ENCODE measurements around the gene HDAC4. TPM values are rescaled to one million over a fixed set of nuclear protein-coding genes. Genes with fewer than 3 reads are reported as not detected.

HDAC4 gene
- total and polyA plus RNA-seq, 2 of the 8 experiments (the other 6 are each of a cell fraction or from before 2014, with no cell fraction given): 15.4 to 31.5 TPM

DNA sequence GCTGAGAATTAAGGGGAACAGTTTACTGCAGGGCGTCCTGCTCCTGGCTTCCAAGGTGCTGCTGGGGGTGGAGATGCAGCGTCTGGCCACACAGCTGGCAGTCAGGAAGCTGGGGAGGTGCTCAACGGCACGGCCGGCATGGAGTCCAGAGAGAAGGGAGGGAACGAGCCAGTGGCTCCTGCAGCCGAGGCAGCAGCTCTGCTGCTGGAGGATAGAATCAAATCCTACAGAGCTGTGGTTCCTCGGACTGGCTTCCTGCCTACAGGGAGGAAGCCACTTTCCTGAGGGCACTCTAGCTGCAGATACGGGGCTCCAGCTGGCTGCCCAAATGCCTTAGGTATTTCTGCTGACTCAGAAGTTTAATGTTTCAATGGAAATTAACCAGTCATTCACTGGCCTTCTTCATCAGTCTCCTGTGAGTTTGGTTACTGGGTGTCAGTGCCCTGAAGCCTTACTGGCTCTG, 286.7 kb downstream of the HDAC4 start:
- no peaks in the 10 kb centered on the region for H3K79me1 ChIP-seq (ENCODE audit: low read depth, low read length)
- H2BK20ac ChIP-seq (ENCODE audit: low read length): no peak overlapping the region
- no peak overlapping the region for H2BK15ac ChIP-seq (ENCODE audit: low read length)
- no peak overlapping the region for H2AK5ac ChIP-seq (ENCODE audit: low read depth, low read length)
- no peak overlapping the region for H2BK5ac ChIP-seq (ENCODE audit: low read depth, low read length)
- H3K9me3 ChIP-seq (ENCODE audit: insufficient read depth in 2 of 2, low read depth in 1 of 2, low read length in 1 of 2): no peaks in the 10 kb centered on the region
- 88% methylated on average over 9 of the region's 9 CpGs; no CpG with 5 or more reads in 1 of the 2 experiments for WGBS, 2 experiments (ENCODE audit: extremely low coverage in 1 of 2, insufficient coverage in 1 of 2, insufficient read length in 1 of 2, insufficient replicate concordance in 2 of 2, low coverage in 1 of 2, low lambda C conversion rate in 2 of 2, missing lambda C conversion rate in 1 of 2)
- H3K56ac ChIP-seq (replicated peaks; ENCODE audit: insufficient read length, low read depth, low read length): no peak overlapping the region
- no peak overlapping the region for H2BK12ac ChIP-seq (ENCODE audit: low read depth, low read length)
- H3K18ac ChIP-seq (ENCODE audit: extremely low read depth, low read length): no peak overlapping the region; the same call in 1 of the 2 replicates
- H3K36me3 ChIP-seq (ENCODE audit: control insufficient read depth in 2 of 4, insufficient read depth in 4 of 4, low read length in 3 of 4): peaks cover 0 to 5% (median 1%) of the 10 kb centered on the region in 4 experiments; a peak in 4 of 8 replicates
- H4K91ac ChIP-seq (replicated peaks; ENCODE audit: insufficient read length, low read length): no peak overlapping the region
- H3K27me3 ChIP-seq (replicated peaks in 1 of 4; ENCODE audit: control insufficient read depth in 3 of 4, extremely low read depth in 1 of 4, insufficient read depth in 3 of 4, low read length in 3 of 4): no peaks in the 10 kb centered on the region
- no peak overlapping the region for H4K8ac ChIP-seq (ENCODE audit: extremely low read depth, insufficient read depth, low read length)
- H3K79me2 ChIP-seq (ENCODE audit: control insufficient read depth in 1 of 2, insufficient read depth in 2 of 2, low read length in 2 of 2): no peaks in the 10 kb centered on the region
- H3K4ac ChIP-seq (replicated peaks; ENCODE audit: insufficient read length, low read depth, low read length): no peak overlapping the region
- no peak overlapping the region for H3K4me2 ChIP-seq (ENCODE audit: insufficient read depth in 1 of 2, low read depth in 2 of 2, low read length in 2 of 2)
- H3K9ac ChIP-seq (replicated peaks in 1 of 4; ENCODE audit: extremely low read depth in 1 of 4, low read depth in 3 of 4, low read length in 3 of 4): no peak overlapping the region
- POLR2A ChIA-PET (ENCODE audit: partially characterized antibody): no interaction called here
- H3K23ac ChIP-seq (ENCODE audit: insufficient read length): no peak overlapping the region
- H4K5ac ChIP-seq (ENCODE audit: insufficient read length, low read depth, low read length): no peak overlapping the region
- H3K27ac ChIP-seq (ENCODE audit: low read depth, low read length): no peak overlapping the region
- no peak for TF ChIP-seq RBBP5 (IDR thresholded peaks at IDR 0.05; ENCODE audit: borderline replicate concordance, low read depth, low read length)
- TF ChIP-seq EZH2 (IDR thresholded peaks at IDR 0.05; ENCODE audit: low read depth, low read length, severe bottlenecking): no peak
- TF ChIP-seq, protein P1, sequence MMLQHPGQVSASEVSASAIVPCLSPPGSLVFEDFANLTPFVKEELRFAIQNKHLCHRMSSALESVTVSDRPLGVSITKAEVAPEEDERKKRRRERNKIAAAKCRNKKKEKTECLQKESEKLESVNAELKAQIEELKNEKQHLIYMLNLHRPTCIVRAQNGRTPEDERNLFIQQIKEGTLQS (IDR thresholded peaks at IDR 0.05; ENCODE audit: insufficient read depth, low read depth, low read length): no peak
- peak; percentile 50; the same call in 1 of the 2 replicates for TF ChIP-seq MAFK (IDR thresholded peaks at IDR 0.05; ENCODE audit: low read depth, low read length)
- no peak overlapping the region for H3K4me3 ChIP-seq (ENCODE audit: extremely low read depth in 1 of 4, insufficient read depth in 2 of 4, low read depth in 3 of 4, low read length in 4 of 4)
- no peak overlapping the region for H2BK120ac ChIP-seq (replicated peaks; ENCODE audit: low read depth, low read length)
- peaks cover 0 to 6% of the 10 kb centered on the region in 2 experiments for H4K20me1 ChIP-seq (replicated peaks in 1 of 2; ENCODE audit: control insufficient read depth in 1 of 2, insufficient read depth in 2 of 2, low read length in 2 of 2)
- no peak overlapping the region for H3K14ac ChIP-seq (ENCODE audit: insufficient read length)
- H3K4me1 ChIP-seq (replicated peaks in 1 of 4; ENCODE audit: control insufficient read depth in 3 of 4, insufficient read depth in 4 of 4, low read length in 3 of 4): no peaks in the 10 kb centered on the region; a peak in 1 of 7 replicates
- H3K23me2 ChIP-seq (ENCODE audit: low read depth, low read length): no peaks in the 10 kb centered on the region
- FAIRE-seq (no peak), DNase-seq (ENCODE audit: low read depth in 1 of 2, low spot score in 2 of 2) (no peak)
- CTCF ChIA-PET (ENCODE audit: partially characterized antibody): interaction anchor here (1.1 to 1.9 kb wide), 3 partner anchors 11 to 31 kb away, joined by 4 to 6 read pairs (median 4); no protein-coding TSS in a partner anchor
- H2AFZ ChIP-seq (ENCODE audit: low read length): no peak overlapping the region

Data from H1 (cell line).